WI38 (cell line): ENCODE results near the gene POU2AF3.
A peak's percentile ranks its signal among the peaks of the same experiment; 100 is the strongest.

Experiments used
- H3K4me3 ChIP-seq: 2 replicates; pipeline ENCODE4 v1.5.1; 2011; ENCODE audit warnings: low read depth, mild to moderate bottlenecking, control low read depth, low read length
- CTCF ChIP-seq: IDR thresholded peaks from 2 replicates; pipeline ENCODE4 v1.5.1; 2012; ENCODE audit warnings: low read depth, mild to moderate bottlenecking, control low read depth, low read length

Gene POU2AF3

GRCh38 chr11:111298413-111299100 is at the start of gene POU2AF3:
POU2AF3 (plus strand) TSS chr11:111298546; CDS start chr11:111298582, 36 bp downstream.
- peak within 1 kb of the TSS; percentile 55 for H3K4me3 ChIP-seq
- TF ChIP-seq CTCF: no peak

- H3K4me3 ChIP-seq: no peak overlapping the region
- TF ChIP-seq CTCF: no peak
Observed at GRCh38 chr11:111250936-111251335, 47.4 kb upstream of the POU2AF3 start.

GRCh38 chr11:111253131-111253530 is 45.2 kb upstream of the POU2AF3 start:
- H3K4me3 ChIP-seq: no peak overlapping the region
- TF ChIP-seq CTCF: no peak

GRCh38 chr11:111253630-111254029 is 44.7 kb upstream of the POU2AF3 start:
- H3K4me3 ChIP-seq: no peak overlapping the region
- no peak for TF ChIP-seq CTCF

GRCh38 chr11:111258046-111258445 is 40.3 kb upstream of the POU2AF3 start:
- no peak for TF ChIP-seq CTCF
- H3K4me3 ChIP-seq: no peak overlapping the region

- TF ChIP-seq CTCF: no peak
- no peak overlapping the region for H3K4me3 ChIP-seq
Observed at GRCh38 chr11:111259896-111260295, 38.5 kb upstream of the POU2AF3 start.

GRCh38 chr11:111260811-111261210 is 37.5 kb upstream of the POU2AF3 start:
- TF ChIP-seq CTCF: no peak
- H3K4me3 ChIP-seq: no peak overlapping the region
